HK-2 (cell line): ENCODE measurements around the gene FAM53A.
A peak's percentile ranks its signal among the peaks of the same experiment; 100 is the strongest.
"Not testable (repeated sequence)": the region's sequence is repeated elsewhere in the genome, so short reads cannot be mapped to it uniquely, and the experiment has no call there.

Source experiments
- DNase-seq: peaks from one replicate; pipeline ENCODE4 v3.0.0-alpha.2; 2018; ENCODE audit not compliant: unreplicated experiment

FAM53A gene

GRCh38 chr4:1685235-1686150, 1.4 kb upstream of the FAM53A start:
- DNase-seq, result peak; percentile 70

GRCh38 chr4:1684506-1685234, 557 bp upstream of the FAM53A start:
- no peak for DNase-seq

GRCh38 chr4:1683261-1683735, 815 bp downstream of the FAM53A start:
- DNase-seq, result no peak

- no peak for DNase-seq
Measured at GRCh38 chr4:1682860-1683259, 1.3 kb downstream of the FAM53A start.

- DNase-seq, result no peak
Measured at GRCh38 chr4:1678244-1678643, 5.9 kb downstream of the FAM53A start.

- DNase-seq, result no peak
Measured at GRCh38 chr4:1676605-1677525, 7.2 kb downstream of the FAM53A start.

- DNase-seq, result no peak
Measured at GRCh38 chr4:1675802-1676137, 8.3 kb downstream of the FAM53A start.

GRCh38 chr4:1675136-1675801, 8.8 kb downstream of the FAM53A start:
- no peak for DNase-seq

GRCh38 chr4:1674682-1675081, 9.4 kb downstream of the FAM53A start:
- DNase-seq, result no peak

- DNase-seq, result no peak
Measured at GRCh38 chr4:1673671-1674070, 10.4 kb downstream of the FAM53A start.

GRCh38 chr4:1671011-1671410, 13.1 kb downstream of the FAM53A start:
- not testable (repeated sequence) for DNase-seq

- DNase-seq, result no peak
Measured at GRCh38 chr4:1670279-1670678, 13.8 kb downstream of the FAM53A start.

- no peak for DNase-seq
Measured at GRCh38 chr4:1669850-1670249, 14.3 kb downstream of the FAM53A start.

GRCh38 chr4:1669270-1669669, 14.8 kb downstream of the FAM53A start:
- DNase-seq, result no peak

GRCh38 chr4:1668488-1668840, 15.6 kb downstream of the FAM53A start:
- no peak for DNase-seq

- DNase-seq, result no peak
Measured at GRCh38 chr4:1667273-1667672, 16.8 kb downstream of the FAM53A start.

GRCh38 chr4:1666391-1666790, 17.7 kb downstream of the FAM53A start:
- DNase-seq, result no peak

- no peak for DNase-seq
Measured at GRCh38 chr4:1664141-1664540, 20.0 kb downstream of the FAM53A start.

GRCh38 chr4:1663549-1663948, 20.6 kb downstream of the FAM53A start:
- DNase-seq, result no peak

- no peak for DNase-seq
Measured at GRCh38 chr4:1661695-1662094, 22.4 kb downstream of the FAM53A start.

- DNase-seq, result no peak
Measured at GRCh38 chr4:1660948-1661677, 23.0 kb downstream of the FAM53A start.
